BJ (cell line): ENCODE results near the gene RELT. TPM values are rescaled to one million over a fixed set of nuclear protein-coding genes. Genes with fewer than 3 reads are reported as not detected.

Source experiments
- CTCF ChIA-PET: fragments of 350-600 bp; formaldehyde crosslinking; extraction: SDS; loops from one replicate; lab custom pipeline; 2021; ENCODE audit warnings: antibody characterized with exemption, inconsistent platforms; lab: Yijun Ruan, JAX
- POLR2A ChIA-PET: fragments of 300-600 bp; sonication (Branson Sonifier 250); formaldehyde crosslinking; extraction: SDS; loops from one replicate; lab custom pipeline; 2021; ENCODE audit warnings: antibody characterized with exemption; lab: Charles Lee
- DNase-seq: peaks from one replicate; pipeline ENCODE4 v3.0.0-alpha.2; 2011; ENCODE audit warnings: low read depth
- H3K27me3 ChIP-seq: 2 replicates; pipeline ENCODE4 v1.6.0; 2011; ENCODE audit warnings: low read length; ENCODE audit not compliant: control insufficient read depth, insufficient read depth
- H3K36me3 ChIP-seq: 2 replicates; pipeline ENCODE4 v1.5.1; 2011; ENCODE audit warnings: low read length; ENCODE audit not compliant: control insufficient read depth, insufficient read depth
- H3K4me3 ChIP-seq: 2 replicates; pipeline ENCODE4 v1.5.1; 2011; ENCODE audit warnings: low read depth, mild to moderate bottlenecking, control low read depth, low read length
- CTCF ChIP-seq: IDR thresholded peaks from 2 replicates; pipeline ENCODE4 v1.5.1; 2011; ENCODE audit warnings: low read depth, mild to moderate bottlenecking, control low read depth, inconsistent platforms, low read length, moderate library complexity; ENCODE audit not compliant: insufficient read depth
- polyA plus RNA-seq: library from polyadenylated mRNA; depleted of rRNA; stranded (reverse); fragments of >200 nt; gene quantifications from 2 replicates; pipeline ENCODE4 v1.2.3, GENCODE V29; 2011

Gene RELT
- polyA plus RNA-seq, 1 experiment: 3.7 TPM

DNA sequence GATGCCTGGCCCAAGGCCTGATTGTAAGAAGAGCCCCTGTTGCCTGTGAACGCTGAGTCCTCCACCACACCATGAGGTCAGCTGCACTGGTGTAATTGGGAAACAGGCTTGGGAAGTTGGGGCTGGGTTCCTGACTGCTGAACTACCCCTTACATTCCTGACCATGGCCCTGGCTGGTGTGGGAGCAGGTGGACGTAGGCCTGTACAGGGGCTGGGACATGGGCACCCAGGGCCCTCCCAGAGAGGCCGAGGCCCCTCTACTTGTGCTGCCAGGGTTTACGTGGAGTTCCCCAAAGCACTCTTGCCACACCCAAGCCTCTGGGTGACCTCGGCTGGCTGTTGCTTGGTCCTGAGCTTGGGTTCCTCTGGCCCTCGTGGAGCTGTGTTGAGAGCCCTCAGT, 5.4 kb downstream of the RELT start:
- H3K27me3 ChIP-seq: no peaks in the 10 kb centered on the region
- ChIA-PET CTCF (interaction anchor here (2.7 kb wide), 1 partner anchor 12 kb away, joined by 15 read pairs; no protein-coding TSS in a partner anchor), POLR2A (no interaction called here)
- TF ChIP-seq CTCF: no peak
- no peaks in the 10 kb centered on the region for H3K36me3 ChIP-seq
- H3K4me3 ChIP-seq: no peak overlapping the region
- DNase-seq: no peak

GRCh38 chr11:73382183-73382582, 6.0 kb downstream of the RELT start:
- POLR2A ChIA-PET: no interaction called here
- DNase-seq: no peak
- TF ChIP-seq CTCF: no peak

DNA sequence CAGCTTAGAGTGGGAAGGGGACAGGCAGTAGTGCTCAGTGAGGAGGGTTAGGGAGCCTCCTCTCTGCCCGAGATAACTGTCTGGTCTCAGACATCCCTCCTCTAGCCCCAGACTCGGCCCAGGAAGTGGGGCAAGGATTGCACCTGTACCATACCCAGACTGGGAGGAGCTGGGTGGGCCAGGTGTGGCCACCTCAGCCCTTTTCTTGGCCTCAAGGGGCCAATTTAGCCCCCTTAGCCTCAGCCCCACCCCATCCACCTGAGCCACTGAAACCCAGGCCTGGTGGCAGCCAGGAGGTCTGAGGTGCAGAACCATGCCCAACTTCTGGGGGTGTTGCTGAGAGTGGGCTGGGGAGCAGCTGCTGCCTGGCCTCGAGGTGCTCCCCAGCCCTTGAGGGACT, 6.5 kb downstream of the RELT start:
- Histone ChIP-seq H3K27me3 (no peaks in the 10 kb centered on the region), H3K4me3 (no peak overlapping the region), H3K36me3 (no peaks in the 10 kb centered on the region)
- ChIA-PET POLR2A (no interaction called here), CTCF (interaction anchor here (1.0 to 2.7 kb wide), 5 partner anchors 11 to 278 kb away, joined by 3 to 15 read pairs (median 5); no protein-coding TSS in a partner anchor)
- no peak for TF ChIP-seq CTCF
- no peak for DNase-seq

More at GRCh38 chr11:73382183-73382582, 6.0 kb downstream of the RELT start:
- H3K27me3 ChIP-seq: no peaks in the 10 kb centered on the region
- CTCF ChIA-PET: interaction anchor here (2.7 kb wide), 1 partner anchor 11 kb away, joined by 15 read pairs; no protein-coding TSS in a partner anchor
- no peaks in the 10 kb centered on the region for H3K36me3 ChIP-seq
- H3K4me3 ChIP-seq: no peak overlapping the region

- H3K4me3 ChIP-seq: no peak overlapping the region
- no peak for TF ChIP-seq CTCF
- H3K36me3 ChIP-seq: no peaks in the 10 kb centered on the region
- DNase-seq: no peak
- H3K27me3 ChIP-seq: no peaks in the 10 kb centered on the region
- ChIA-PET CTCF (interaction anchor here (0.7 to 2.7 kb wide), 8 partner anchors 10 to 278 kb away, joined by 3 to 15 read pairs (median 4); no protein-coding TSS in a partner anchor), POLR2A (interaction anchor here (0.5 to 0.6 kb wide), 2 partner anchors 76 to 83 kb away, joined by 4 to 13 read pairs; no protein-coding TSS in a partner anchor)
Measured at GRCh38 chr11:73383249-73384124, 7.3 kb downstream of the RELT start.

DNA sequence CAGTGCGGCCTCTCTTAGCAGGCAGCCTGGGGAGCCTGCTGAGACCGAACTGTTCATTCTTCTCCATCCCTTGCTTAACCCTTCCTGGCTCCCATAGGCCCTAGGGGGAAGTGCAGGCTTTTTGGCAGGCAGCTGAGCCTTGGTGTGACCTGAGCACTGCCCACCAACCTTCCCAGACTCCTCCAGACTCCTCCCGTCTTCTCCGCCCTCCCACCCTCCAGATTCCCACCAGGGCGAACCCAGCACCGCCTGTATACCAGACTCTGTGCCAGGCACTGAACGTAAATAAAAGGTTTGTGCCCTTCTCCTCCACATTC, 7.9 kb downstream of the RELT start:
- POLR2A ChIA-PET: interaction anchor here (0.6 kb wide), 1 partner anchor 82 kb away, joined by 4 read pairs; no protein-coding TSS in a partner anchor
- Histone ChIP-seq H3K36me3 (no peaks in the 10 kb centered on the region), H3K4me3 (no peak overlapping the region), H3K27me3 (no peaks in the 10 kb centered on the region)
- CTCF ChIA-PET: interaction anchor here (0.8 to 2.1 kb wide), 6 partner anchors 9 to 277 kb away, joined by 3 to 8 read pairs (median 4); no protein-coding TSS in a partner anchor
- TF ChIP-seq CTCF: no peak
- DNase-seq: no peak
